PC-3 (cell line): ENCODE results near the gene BCAS4. TPM values are rescaled to one million over a fixed set of nuclear protein-coding genes. Genes with fewer than 3 reads are reported as not detected.

Source experiments
- ATAC-seq: fragments of 200-7000 bp; cut with Tn5 transposase; 2 replicates; pipeline ENCODE4 v1.9.1; 2020; ENCODE audit warnings: mild to moderate bottlenecking, moderate library complexity
- BruUV-seq: library from RNA; stranded (reverse); fragments of 400-500 nt; replicated peaks from 2 replicates; lab custom pipeline; 2021; lab: Mats Ljungman, UMichigan
- CTCF ChIA-PET: fragments of 300-600 bp; sonication (Branson Sonifier 250); formaldehyde crosslinking; loops from one replicate; lab custom pipeline; 2022; ENCODE audit warnings: antibody characterized with exemption; lab: Charles Lee
- POLR2A ChIA-PET: fragments of 300-600 bp; sonication (Branson Sonifier 250); formaldehyde crosslinking; loops from one replicate; lab custom pipeline; 2022; ENCODE audit warnings: antibody characterized with exemption; ENCODE audit not compliant: unreplicated experiment; lab: Charles Lee
- DNase-seq: peaks from one replicate; pipeline ENCODE4 v3.0.0-alpha.2; 2015
- H2AFZ ChIP-seq: fragments of 300-600 bp; sonication (generic); 2 replicates; pipeline ENCODE4 v1.6.0; 2016; ENCODE audit warnings: antibody characterized with exemption, low read length
- H3F3A ChIP-seq: fragments of 300-600 bp; sonication (generic); one replicate; pipeline ENCODE4 v1.6.0; 2017; ENCODE audit warnings: antibody characterized with exemption, low read length, control low read depth, mild to moderate bottlenecking; ENCODE audit not compliant: unreplicated experiment
- H3K27ac ChIP-seq: fragments of 300-600 bp; sonication (generic); 2 replicates; pipeline ENCODE4 v1.5.1; 2016; ENCODE audit warnings: mild to moderate bottlenecking, low read length
- H3K27me3 ChIP-seq: fragments of 300-600 bp; sonication (generic); 2 replicates; pipeline ENCODE4 v1.6.1; 2016; ENCODE audit warnings: low read length, mixed read lengths
- H3K36me3 ChIP-seq: fragments of 300-600 bp; sonication (generic); 2 replicates; pipeline ENCODE4 v1.6.1; 2016; ENCODE audit warnings: low read depth, mixed run types, low read length, mixed read lengths
- H3K4me1 ChIP-seq: fragments of 300-600 bp; sonication (generic); 2 replicates; pipeline ENCODE4 v1.5.1; 2016; ENCODE audit warnings: low read length; ENCODE audit not compliant: insufficient read depth
- H3K4me2 ChIP-seq: fragments of 300-600 bp; sonication (generic); 2 replicates; pipeline ENCODE4 v1.6.0; 2016; ENCODE audit warnings: low read length
- H3K4me3 ChIP-seq: fragments of 300-600 bp; sonication (generic); 2 replicates; pipeline ENCODE4 v1.5.1; 2016; ENCODE audit warnings: mild to moderate bottlenecking, low read length, mixed read lengths
- H3K79me2 ChIP-seq: fragments of 300-600 bp; sonication (generic); 2 replicates; pipeline ENCODE4 v1.6.1; 2017; ENCODE audit warnings: low read length, mixed read lengths
- H3K9ac ChIP-seq: fragments of 300-600 bp; sonication (generic); 2 replicates; pipeline ENCODE4 v1.6.0; 2016; ENCODE audit warnings: mild to moderate bottlenecking, low read length
- H3K9me2 ChIP-seq: fragments of 300-600 bp; sonication (generic); replicated peaks from 2 replicates; pipeline ENCODE4 v1.6.1; 2016; ENCODE audit warnings: mixed run types, low read length, mixed read lengths
- H3K9me3 ChIP-seq: fragments of 300-600 bp; sonication (generic); 2 replicates; pipeline ENCODE4 v1.6.1; 2016; ENCODE audit warnings: low read length, mixed read lengths
- H4K20me1 ChIP-seq: fragments of 300-600 bp; sonication (generic); 2 replicates; pipeline ENCODE4 v1.6.1; 2016; ENCODE audit warnings: low read length, mixed read lengths
- EZH2 ChIP-seq: fragments of 300-600 bp; sonication (generic); IDR thresholded peaks from one replicate; pipeline ENCODE4 v1.6.1; 2017; ENCODE audit warnings: antibody characterized with exemption, mild to moderate bottlenecking, low read length; ENCODE audit not compliant: unreplicated experiment
- EZH2phosphoT487 ChIP-seq: fragments of 300-600 bp; sonication (generic); IDR thresholded peaks from 2 replicates; pipeline ENCODE4 v1.6.1; 2018; ENCODE audit warnings: mild to moderate bottlenecking, antibody characterized with exemption, low read length, borderline replicate concordance
- intact Hi-C: fragments of 100-400 bp; cut with micrococcal nuclease; formaldehyde crosslinking; loops from 2 replicates; pipeline ENCODE4 v1.9.0; 2023
- total RNA-seq: library from RNA; depleted of rRNA; stranded (reverse); fragments of >200 nt; gene quantifications from 2 replicates; pipeline ENCODE4 v1.2.3, GENCODE V29; 2014
- TF ChIP-seq, protein P1 (sequence below): fragments of 300-600 bp; sonication (generic); conservative IDR thresholded peaks from 2 replicates; pipeline ENCODE4 v1.5.1; 2017; ENCODE audit warnings: antibody characterized with exemption, low read depth, mild to moderate bottlenecking, low read length

The BCAS4 gene
- total RNA-seq, 1 experiment from 2014 or later = 56.9 TPM

GRCh38 chr20:50892394-50892793 is 97.5 kb downstream of the BCAS4 start:
- no TSS peak for BruUV-seq
- intact Hi-C loops = loop anchor here (5.0 kb wide), 1 partner anchor 35 kb away; no protein-coding TSS in a partner anchor
- H3K9me3 ChIP-seq = no peaks in the 10 kb centered on the region
- H3K4me3 ChIP-seq = no peak overlapping the region
- H3K27me3 ChIP-seq = no peaks in the 10 kb centered on the region
- no peak overlapping the region for H3K9ac ChIP-seq
- H3K9me2 ChIP-seq = no peaks in the 10 kb centered on the region
- H3K36me3 ChIP-seq = peaks cover 71% of the 10 kb centered on the region
- TF ChIP-seq EZH2phosphoT487 (no peak), EZH2 (no peak)
- TF ChIP-seq, protein P1, sequence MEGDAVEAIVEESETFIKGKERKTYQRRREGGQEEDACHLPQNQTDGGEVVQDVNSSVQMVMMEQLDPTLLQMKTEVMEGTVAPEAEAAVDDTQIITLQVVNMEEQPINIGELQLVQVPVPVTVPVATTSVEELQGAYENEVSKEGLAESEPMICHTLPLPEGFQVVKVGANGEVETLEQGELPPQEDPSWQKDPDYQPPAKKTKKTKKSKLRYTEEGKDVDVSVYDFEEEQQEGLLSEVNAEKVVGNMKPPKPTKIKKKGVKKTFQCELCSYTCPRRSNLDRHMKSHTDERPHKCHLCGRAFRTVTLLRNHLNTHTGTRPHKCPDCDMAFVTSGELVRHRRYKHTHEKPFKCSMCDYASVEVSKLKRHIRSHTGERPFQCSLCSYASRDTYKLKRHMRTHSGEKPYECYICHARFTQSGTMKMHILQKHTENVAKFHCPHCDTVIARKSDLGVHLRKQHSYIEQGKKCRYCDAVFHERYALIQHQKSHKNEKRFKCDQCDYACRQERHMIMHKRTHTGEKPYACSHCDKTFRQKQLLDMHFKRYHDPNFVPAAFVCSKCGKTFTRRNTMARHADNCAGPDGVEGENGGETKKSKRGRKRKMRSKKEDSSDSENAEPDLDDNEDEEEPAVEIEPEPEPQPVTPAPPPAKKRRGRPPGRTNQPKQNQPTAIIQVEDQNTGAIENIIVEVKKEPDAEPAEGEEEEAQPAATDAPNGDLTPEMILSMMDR = no peak
- H3K27ac ChIP-seq = no peak overlapping the region
- peaks cover 23% of the 10 kb centered on the region; the same call in 1 of the 2 replicates for H4K20me1 ChIP-seq
- H2AFZ ChIP-seq = no peak overlapping the region
- peaks cover 7% of the 10 kb centered on the region; the same call in 1 of the 2 replicates for H3K4me1 ChIP-seq
- H3K79me2 ChIP-seq = 0 out of 2 replicates have a peak, but pooled peaks cover 4% of the 10 kb centered on the region
- ATAC-seq (no peak), DNase-seq (no peak)
- POLR2A ChIA-PET = no interaction called here
- no peak overlapping the region for H3K4me2 ChIP-seq
- H3F3A ChIP-seq = no peaks in the 10 kb centered on the region
- CTCF ChIA-PET = no interaction called here

DNA sequence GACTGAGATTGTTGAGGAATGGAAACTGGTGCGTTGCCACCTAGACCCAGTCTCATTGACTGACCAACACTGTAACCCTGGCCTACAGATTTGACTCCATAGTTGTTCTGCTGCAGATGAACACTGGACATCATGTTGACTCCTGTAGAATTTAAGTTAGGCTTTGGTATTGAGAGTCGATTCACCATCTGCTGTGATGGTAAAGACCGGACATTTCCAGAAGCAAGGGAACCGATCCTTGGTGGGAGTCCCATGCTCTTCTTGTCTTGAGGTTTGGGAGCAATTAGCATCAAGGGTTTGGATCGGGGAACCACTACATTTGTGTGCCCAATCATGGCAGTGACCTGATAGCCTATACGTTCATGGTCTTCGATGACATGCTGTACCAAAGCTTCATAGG is 98.8 kb downstream of the BCAS4 start:
- peaks cover 7% of the 10 kb centered on the region; the same call in 1 of the 2 replicates for H3K4me1 ChIP-seq
- no peak overlapping the region for H2AFZ ChIP-seq
- no peak overlapping the region for H3K4me3 ChIP-seq
- ATAC-seq (no peak), DNase-seq (no peak)
- no peak for TF ChIP-seq EZH2phosphoT487
- TF ChIP-seq, protein P1 = no peak
- no peak for TF ChIP-seq EZH2
- BruUV-seq = no TSS peak
- ChIA-PET CTCF (no interaction called here), POLR2A (no interaction called here)
- H3K27me3 ChIP-seq = no peaks in the 10 kb centered on the region
- H4K20me1 ChIP-seq = peaks cover 23% of the 10 kb centered on the region; the same call in 1 of the 2 replicates
- no peak overlapping the region for H3K27ac ChIP-seq
- 0 out of 2 replicates have a peak, but pooled peaks cover 7% of the 10 kb centered on the region for H3K79me2 ChIP-seq
- H3F3A ChIP-seq = no peaks in the 10 kb centered on the region
- intact Hi-C loops = loop anchor here (5.0 kb wide), 1 partner anchor 34 kb away; no protein-coding TSS in a partner anchor
- no peak overlapping the region for H3K9ac ChIP-seq
- no peaks in the 10 kb centered on the region for H3K9me3 ChIP-seq
- H3K9me2 ChIP-seq = no peaks in the 10 kb centered on the region
- peaks cover 79% of the 10 kb centered on the region for H3K36me3 ChIP-seq
- no peak overlapping the region for H3K4me2 ChIP-seq

GRCh38 chr20:50895111-50895830 is 100.4 kb downstream of the BCAS4 start:
- Histone ChIP-seq H3F3A (no peaks in the 10 kb centered on the region), H3K79me2 (0 out of 2 replicates have a peak, but pooled peaks cover 11% of the 10 kb centered on the region), H3K27me3 (no peaks in the 10 kb centered on the region), H4K20me1 (peaks cover 16% of the 10 kb centered on the region), H3K9me3 (no peaks in the 10 kb centered on the region), H3K9me2 (no peaks in the 10 kb centered on the region), H3K36me3 (peaks cover 80% of the 10 kb centered on the region), H3K27ac (no peak overlapping the region), H2AFZ (no peak overlapping the region), H3K4me3 (no peak overlapping the region), H3K4me2 (no peak overlapping the region), H3K9ac (no peak overlapping the region), H3K4me1 (peaks cover 4% of the 10 kb centered on the region; the same call in 1 of the 2 replicates)
- ChIA-PET POLR2A (interaction anchor here (0.9 kb wide), 1 partner anchor 16 kb away, joined by 10 read pairs; no protein-coding TSS in a partner anchor), CTCF (interaction anchor here (1.2 kb wide), 1 partner anchor 100 kb away, joined by 3 read pairs; the partner anchor contains the start of gene BCAS4)
- DNase-seq (peak; percentile 16), ATAC-seq (peak; percentile 51)
- intact Hi-C loops = no loop called here
- TF ChIP-seq EZH2phosphoT487 (no peak), EZH2 (no peak)
- TF ChIP-seq, protein P1 = no peak
- no TSS peak for BruUV-seq
